HG03139 (cell line): ENCODE measurements around the gene TMEM42.
A peak's percentile ranks its signal among the peaks of the same experiment; 100 is the strongest.
"Not testable (repeated sequence)": the region's sequence is repeated elsewhere in the genome, so short reads cannot be mapped to it uniquely, and the experiment has no call there.

Experiments
- ATAC-seq: cut with Tn5 transposase; IDR thresholded peaks from one replicate; pipeline ENCODE4 v1.9.1; 2021; ENCODE audit not compliant: unreplicated experiment

Gene TMEM42

DNA sequence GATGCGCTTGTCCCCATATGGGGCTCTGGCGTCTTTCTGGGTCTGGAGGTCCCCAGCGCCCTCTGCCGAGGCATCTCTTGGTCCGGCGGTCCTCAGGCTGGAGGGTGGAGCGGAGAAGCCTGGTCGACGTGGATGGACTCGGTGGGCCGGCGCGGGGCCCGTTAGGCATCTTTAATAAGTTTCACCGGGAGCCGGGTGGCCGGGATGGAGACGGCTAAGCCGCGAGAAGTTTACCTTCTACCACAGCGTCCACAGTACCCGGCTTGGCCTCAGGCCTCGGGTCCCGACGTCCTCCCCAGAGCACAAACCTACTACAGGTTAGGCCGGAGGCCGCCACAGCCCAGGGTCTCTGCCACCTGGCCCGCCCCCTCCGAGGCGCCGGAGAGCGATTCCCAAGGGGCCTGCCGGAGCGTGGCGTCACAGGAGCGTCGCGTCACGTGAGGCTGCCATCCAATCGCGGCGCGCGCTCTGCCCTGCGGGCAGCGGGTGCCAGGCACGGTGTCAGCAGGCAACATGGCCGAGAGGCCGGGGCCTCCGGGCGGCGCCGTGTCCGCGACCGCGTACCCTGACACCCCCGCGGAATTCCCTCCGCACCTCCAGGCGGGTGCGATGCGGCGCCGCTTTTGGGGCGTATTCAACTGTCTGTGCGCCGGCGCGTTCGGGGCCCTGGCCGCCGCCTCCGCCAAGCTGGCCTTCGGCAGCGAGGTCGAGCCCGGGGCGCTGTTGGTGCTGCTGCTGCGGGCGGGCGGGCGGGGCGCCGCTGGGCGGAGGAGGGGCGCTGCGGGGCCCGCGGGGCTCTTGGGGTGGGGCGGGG is at the start of gene TMEM42:
TMEM42 (plus strand) TSS at position 501 of the 814 bp plus-strand sequence; CDS start at position 514, 13 bp downstream.
- ATAC-seq, result peak; percentile 91

DNA sequence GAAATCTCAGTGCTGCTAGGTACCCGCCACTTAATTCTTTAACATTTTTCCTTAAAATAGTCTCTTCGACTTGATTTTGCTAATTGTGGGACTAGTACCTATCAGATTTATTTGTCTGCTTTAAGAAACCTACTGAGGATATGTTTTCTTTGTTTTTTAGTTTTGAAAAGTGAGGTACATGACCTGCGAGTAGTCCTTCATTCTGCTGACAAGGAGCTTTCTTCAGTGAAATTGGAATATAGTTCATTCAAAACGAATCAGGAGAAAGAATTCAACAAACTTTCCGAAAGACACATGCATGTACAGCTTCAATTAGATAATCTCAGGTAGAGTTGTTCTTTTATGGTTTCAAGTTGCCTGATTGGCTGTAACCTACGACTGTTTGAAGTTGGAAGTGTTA is 47.0 kb upstream of the TMEM42 start:
- no peak for ATAC-seq

DNA sequence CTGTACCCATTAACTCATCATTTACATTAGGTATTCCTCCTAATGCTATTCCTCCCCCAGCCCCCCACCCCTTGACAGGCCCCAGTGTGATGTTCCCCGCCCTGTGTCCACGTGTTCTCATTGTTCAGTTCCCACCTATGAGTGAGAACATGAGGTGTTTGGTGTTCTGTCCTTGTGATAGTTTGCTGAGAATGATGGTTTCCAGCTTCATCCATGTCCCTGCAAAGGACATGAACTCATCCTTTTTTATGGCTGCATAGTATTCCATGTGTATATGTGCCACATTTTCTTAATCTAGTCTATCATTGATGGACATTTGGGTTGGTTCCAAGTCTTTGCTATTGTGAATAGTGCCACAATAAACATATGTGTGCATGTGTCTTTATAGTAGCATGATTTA is 45.4 kb upstream of the TMEM42 start:
- ATAC-seq, result not testable (repeated sequence)

DNA sequence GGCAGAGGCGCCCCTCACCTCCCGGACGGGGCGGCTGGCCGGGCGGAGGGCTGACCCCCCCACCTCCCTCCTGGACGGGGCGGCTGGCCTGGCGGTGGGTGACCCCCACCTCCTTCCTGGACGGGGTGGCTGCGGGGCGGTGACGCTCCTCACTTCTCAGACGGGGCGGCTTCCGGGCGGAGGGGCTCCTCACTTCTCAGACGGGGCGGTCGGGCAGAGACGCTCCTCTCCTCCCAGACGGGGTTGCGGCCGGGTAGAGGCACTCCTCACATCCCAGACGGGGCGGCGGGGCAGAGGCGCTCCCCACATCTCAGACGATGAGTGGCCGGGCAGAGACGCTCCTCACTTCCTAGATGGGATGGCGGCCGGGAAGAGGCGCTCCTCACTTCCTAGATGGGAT is 40.5 kb upstream of the TMEM42 start:
- not testable (repeated sequence) for ATAC-seq

DNA sequence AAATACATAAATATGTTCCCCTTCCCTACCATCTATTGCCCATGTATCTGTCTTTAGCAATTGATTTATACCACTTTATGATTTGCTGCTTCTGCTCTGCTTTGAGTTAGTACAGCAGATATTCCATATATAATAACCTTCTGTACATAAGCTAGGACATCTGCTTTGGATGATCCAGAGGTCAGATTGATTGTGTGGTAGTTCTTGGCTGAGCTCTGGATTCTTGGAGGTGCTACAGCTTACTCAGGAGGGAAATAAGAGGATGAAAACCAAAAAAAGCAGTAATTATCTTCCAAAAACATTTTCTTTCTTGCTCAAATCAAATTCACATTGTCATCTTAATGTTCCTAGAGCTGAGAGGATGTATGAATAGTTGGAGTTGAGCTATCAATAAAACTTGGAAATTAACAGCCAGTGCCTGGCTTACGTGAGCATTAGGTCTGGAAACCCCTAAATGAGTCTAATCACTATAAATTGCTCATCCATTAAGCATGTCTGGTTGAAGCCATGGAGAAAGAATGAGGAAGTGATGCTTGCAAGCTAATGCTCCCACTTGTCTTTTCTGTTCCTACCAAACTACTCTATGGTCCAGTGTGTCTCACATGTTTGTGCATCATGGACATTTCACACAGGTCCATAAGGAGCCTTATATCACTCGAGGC is 36.3 kb upstream of the TMEM42 start:
- no peak for ATAC-seq

DNA sequence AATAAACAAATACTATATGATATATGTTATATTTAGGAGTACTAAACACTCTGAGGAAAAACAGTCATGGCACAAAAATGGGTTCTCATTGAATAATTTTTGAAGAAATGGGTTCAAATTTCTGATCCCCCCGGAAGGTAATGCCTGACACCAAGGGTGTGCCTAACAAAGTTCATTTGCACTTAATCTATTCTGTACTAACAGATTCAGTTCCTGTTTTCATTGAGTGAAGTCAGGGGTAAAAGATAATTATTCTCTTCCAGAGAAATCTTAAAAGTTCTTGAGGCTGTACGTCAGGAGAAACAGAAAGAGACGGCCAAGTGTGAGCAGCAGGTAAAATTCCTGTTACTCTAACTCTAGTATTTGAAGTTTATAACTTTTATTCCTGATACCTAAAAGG is 34.5 kb upstream of the TMEM42 start:
- ATAC-seq, result no peak

DNA sequence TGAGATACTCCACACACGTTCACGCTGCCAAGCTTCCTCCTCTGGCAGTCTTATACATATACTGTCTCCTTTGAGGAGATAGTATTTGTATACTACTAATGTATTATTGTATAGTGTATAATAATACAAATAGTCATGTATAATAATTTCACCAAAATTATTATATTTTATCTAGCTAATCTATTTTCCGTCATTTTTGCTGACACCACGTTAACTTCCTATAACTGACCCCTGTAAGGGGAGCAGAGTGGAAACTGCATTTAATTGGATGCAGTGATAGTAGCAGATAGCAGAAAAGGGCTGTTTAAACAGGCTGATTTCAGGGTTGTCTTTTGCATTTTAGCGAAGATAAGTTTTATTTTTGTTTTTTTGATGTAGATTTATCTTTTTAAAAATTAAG is 30.5 kb upstream of the TMEM42 start:
- no peak for ATAC-seq

DNA sequence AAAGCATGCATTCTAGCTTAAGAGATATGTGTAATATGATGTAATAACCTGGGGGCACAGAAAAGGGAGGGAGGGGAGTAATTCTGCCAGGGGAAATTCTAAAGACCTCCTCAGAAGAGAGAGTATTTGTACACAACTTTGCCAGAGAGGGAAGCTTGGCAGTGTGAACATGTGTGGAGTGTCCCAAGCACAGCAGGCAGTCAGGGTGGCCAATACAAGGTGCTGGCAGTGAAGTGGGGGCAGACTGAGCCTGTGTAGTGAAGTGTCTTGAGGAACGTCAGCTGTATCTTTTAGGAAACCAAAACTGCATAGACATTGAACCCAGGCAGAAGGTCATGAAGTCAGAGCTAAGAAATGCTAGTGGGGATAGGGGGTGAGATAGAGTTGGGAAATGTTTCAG is 29.7 kb upstream of the TMEM42 start:
- no peak for ATAC-seq

DNA sequence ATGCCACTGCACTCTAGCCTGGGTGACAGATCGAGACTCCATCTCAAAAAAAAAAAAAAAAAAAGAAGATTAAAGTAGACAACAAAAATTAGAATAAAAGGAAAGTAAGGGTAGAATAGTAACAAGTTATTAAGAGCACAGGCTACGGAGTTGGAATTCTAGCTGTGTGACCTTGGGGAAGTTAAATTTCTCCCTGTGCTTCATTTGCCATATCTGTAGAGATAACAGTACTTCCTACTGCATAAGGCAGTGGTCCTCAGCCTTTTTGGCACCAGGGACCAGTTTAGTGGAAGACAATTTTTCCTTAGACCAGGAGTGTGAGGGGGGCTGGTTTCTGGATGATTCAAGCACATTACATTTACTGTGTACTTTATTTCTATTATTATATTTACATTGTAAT is 28.7 kb upstream of the TMEM42 start:
- ATAC-seq, result no peak

DNA sequence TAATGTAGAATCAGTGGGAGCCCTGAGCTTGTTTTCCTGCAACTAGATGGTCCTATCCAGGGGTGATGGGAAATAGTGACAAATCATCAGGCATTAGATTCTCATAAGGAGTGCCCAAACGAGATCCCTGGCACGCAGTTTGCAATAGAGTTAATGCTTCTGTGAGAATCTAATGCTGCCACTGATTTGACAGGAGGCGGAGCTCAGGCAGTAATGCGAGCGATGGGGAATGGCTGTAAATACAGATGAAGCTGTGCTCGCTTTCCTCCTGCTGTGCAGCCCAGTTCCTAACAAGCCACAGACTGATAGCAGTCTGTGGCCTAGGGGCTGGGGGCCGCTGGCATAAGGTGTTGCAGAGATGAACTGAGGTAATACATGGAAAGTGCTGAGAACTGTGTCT is 28.3 kb upstream of the TMEM42 start:
- no peak for ATAC-seq

DNA sequence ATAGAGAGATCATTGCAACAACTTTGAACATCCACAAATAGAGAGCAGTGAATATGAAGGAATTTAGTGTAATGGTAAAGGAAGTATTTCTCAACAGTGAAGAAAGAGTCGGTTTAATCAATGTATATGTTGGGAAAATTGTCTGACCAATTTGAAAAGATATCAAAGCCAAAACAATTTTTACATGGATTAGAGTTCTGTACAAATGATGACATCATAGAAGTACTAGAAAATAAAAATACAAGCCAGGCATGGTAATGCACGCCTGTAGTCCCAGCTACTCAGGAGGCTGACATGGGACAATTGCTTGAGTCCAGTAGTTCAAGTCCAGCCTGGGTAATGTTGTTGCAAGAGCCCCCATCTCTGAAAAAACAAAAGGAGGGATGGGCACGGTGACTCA is 26.0 kb upstream of the TMEM42 start:
- ATAC-seq, result no peak

DNA sequence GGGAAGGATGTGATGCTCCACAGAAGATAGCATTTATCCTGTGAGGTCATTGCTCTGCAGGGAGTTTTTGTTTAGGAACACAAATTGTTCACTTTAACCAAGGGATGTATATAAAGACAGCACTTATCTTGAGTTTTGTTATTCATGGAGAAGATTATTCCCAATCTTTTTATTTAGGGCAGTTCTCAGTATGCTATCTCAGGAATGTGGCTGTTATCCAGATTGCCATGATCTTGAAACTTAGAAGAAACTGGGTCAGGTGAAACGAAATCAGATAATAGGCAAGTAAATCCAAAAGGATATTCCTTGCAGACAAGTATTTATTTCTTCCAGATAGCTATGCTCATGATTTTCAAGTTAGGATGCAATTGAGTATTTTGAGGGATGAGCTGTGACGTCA is 19.3 kb upstream of the TMEM42 start:
- ATAC-seq, result no peak

DNA sequence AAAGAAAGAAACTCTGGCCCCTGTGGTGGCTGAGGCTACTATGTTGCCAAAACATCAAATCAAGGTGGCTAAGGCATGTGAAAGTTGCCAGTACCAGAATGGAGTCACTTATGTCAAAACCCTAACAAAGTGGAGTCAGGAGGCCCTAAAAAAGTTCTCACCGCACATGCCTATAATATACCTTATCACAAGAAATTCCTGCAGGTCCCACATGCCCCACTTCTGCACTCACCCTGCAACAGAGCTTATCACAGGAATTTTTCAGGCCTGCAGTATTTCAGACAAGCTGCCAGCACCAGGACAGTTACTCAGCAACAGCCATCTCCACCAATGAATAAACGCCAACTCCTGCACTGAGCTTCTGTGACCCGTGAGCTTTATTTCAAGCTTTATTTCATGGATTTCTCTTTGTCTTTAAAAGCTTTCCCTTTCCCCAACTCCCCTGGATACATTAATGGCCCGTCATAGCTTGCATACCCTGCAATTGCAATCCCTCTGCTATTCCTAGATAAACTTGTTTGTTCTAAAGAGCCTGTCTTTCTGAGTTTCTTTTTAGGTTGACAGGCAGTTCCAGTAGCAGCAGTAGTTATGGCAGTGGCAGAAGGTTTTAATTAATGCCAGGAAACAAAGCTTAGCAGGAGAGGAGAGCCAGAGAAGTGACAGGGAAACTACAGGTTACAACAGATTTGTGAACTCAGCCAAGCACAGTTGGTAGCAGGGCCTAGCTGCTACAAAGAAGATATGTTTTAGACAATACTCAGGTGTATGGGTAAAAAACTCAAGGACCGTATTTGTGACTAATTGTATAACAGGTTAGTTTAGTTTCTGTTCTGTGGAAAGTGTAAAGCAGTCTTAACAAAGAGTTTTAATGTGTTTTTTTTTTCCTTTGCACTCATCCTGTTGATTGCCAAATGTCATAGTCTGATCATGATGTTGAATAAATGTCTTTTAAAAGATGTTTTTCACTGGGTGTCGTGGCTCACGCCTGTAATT is 15.9 kb upstream of the TMEM42 start:
- no peak for ATAC-seq

DNA sequence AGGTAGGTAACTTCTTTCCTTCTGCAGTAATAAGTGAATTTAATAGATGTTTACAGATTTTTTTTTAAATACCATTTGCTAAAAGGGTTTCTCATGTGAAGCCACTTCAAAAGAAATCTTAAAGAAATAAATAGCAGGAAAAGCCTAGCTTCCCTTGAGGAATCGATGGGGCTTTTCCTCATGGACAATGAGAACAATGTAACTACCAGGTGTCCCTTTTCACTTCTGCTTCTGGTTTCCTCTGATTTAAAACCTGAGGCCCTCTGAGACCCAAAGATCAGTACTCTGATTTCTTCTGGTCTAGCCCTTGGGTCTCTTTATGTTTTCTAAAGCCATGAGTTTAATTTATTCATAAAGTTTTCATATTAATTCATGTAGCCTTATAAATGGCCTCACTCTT is 13.1 kb upstream of the TMEM42 start:
- no peak for ATAC-seq

DNA sequence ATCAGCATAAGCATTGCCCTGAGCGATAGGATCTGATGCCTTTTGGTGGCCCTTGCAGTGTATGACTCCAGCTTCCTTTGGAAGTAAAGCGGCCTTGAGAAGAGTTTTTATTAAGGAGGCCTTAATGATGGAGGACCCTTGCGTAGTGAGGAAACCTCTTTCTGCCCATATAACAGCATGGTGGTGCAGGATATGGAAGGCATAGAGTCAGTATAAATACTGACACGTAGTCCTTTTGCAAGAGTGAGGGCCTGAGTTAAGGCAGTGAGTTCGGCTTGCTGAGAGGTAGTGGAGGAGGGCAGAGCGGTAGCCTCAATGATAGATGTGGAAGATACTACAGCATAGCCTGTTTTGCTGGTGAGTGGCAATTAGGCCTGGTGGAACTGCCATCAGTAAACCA is 5.0 kb upstream of the TMEM42 start:
- ATAC-seq, result not testable (repeated sequence)

DNA sequence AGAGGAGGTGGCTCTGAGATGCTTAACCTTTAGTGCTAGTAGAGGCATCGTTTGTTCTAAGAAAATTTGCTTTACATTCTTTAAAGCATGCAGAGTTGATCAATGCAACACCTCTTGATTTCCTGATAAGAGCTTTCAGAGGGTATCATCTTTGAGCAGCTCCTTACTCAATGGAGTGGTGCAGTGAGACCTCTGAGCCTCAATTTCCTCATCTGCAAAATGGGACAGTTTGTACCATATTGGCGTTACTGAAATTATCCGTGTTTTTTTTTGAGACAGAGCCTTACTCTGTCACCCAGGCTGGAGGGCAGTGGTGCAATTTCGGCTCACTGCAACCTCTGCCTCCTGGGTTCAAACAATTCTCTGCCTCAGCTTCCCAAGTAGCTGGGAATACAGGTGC is 1.6 kb upstream of the TMEM42 start:
- no peak for ATAC-seq

DNA sequence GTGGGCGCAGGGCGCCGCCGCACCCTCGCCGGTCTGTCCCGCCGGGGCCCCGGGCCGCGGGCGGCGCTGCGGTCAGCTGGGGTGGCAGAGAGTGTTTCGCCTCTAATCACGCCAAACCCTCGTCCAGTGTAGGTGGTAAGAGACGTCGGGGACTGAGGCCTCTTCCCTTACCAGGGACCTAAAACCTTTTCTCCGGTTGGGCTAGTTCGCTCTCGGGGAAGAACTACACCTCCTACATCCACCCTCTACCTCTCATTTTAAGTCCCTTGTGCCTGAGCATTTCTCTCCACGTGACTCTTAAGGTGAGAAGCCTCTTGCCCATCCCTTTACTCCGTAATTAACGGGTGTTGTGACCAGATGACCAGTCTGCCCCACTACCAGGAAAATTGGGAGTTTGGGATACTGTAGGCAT is 520 bp downstream of the TMEM42 start:
- ATAC-seq, result peak; percentile 29

DNA sequence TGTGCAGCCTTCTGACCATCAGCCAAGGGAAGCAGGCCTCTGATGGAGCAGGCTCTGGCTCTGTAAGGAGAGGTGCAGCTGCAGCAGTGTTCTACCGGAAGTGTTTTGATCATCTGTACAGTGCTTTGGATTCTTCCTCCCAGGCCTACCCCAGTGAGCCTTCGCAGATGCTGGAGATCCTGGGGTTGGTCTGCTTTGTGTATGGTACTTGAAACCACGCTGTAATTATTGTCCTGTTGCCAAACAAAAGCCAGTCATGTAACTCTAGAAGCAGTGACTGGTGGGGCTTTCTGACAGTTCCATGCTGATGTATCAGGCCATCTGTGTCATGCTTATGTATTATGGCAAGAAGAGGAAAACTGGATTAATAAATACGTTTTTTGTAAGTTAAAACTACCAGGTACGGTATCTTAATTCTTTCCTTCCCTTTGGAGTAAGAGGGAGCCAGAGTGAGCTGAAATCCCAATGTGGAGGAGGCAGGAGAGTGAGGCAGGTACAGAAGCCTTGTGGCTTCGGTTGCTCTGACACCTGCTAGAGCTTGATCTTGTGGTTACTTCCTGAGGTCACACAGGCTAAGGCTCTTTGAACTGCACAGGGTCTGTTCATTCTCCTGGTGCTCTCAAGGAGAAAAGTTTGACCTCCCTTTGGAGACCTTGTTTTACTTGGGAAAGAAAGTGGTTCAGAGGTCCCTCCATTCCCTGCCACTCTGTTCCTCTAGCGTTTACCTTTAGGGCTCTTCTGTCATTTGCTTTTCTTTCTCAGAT is 3.7 kb downstream of the TMEM42 start:
- ATAC-seq, result no peak

DNA sequence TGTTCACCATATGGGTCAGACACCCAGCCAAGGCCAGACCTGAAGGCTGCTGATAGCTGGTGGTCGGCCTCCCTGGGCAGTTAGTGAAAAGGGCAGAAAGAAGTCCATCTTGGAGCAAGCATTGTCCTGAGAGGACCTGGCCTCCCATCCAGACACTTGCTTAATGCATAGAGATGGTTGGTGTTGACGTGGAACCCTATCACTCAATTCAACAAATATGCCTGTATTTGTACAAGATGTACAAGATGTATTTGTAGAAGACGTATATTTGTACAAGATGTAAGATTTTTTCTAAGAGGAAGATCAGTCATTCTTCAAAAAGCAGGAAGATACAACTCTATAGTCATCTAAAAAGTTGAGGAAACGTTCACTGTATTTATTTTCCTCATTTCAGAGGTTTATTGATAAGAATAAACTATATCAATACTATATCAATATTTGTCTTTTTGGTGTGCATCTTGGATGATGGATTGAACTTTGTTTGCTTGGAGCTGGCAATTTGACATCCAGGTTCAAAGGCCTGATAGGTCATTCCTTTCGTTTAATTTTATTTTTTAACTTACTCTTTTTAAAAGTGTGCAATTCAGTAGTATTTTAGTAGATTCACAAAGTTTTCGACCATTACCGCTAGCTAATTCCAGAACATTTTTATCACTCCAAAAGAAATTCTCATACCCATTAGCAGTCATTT is 5.9 kb downstream of the TMEM42 start:
- no peak for ATAC-seq
